ENCODE measurements around the gene ZNF407.

The ZNF407 gene

DNA sequence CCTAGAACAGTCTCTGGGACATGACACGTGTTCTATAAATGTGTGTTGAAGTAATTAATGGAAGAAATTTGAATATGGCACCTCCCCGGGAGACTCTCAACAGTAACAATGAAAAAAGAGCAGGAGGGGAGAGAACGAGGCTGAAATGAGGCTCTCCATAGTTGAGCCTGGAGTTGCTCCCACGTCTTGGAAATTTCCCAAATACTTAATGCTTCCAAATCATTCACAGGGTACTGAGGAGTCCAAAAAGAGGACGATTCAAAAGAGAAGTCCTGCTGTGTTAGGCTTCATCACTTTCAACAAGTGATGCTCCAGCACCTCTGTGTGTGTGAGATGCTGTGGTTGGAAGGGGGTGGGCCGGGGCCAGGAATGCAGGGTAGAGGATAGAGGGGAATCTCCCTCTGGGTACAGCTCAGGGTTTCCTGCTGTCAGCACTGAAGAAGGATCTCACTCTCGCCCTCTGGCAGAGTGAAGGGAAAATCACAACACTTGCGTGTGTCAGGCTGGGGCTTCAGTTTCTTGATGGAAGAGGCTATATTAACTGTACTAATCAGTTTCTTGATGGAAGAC is 18.1 kb upstream of the ZNF407 start:
- DNase-seq (ENCODE audit: low read depth) = no peak
- TF ChIP-seq, protein P1, sequence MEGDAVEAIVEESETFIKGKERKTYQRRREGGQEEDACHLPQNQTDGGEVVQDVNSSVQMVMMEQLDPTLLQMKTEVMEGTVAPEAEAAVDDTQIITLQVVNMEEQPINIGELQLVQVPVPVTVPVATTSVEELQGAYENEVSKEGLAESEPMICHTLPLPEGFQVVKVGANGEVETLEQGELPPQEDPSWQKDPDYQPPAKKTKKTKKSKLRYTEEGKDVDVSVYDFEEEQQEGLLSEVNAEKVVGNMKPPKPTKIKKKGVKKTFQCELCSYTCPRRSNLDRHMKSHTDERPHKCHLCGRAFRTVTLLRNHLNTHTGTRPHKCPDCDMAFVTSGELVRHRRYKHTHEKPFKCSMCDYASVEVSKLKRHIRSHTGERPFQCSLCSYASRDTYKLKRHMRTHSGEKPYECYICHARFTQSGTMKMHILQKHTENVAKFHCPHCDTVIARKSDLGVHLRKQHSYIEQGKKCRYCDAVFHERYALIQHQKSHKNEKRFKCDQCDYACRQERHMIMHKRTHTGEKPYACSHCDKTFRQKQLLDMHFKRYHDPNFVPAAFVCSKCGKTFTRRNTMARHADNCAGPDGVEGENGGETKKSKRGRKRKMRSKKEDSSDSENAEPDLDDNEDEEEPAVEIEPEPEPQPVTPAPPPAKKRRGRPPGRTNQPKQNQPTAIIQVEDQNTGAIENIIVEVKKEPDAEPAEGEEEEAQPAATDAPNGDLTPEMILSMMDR (IDR thresholded peaks at IDR 0.05; ENCODE audit: low read depth, low read length, missing control alignments) = no peak
- in situ Hi-C loops (cut with HindIII; ENCODE audit: low sequenced_read_pairs) = no loop called here
- no peak overlapping the region for H3K4me3 ChIP-seq (ENCODE audit: low read depth, low read length)

GRCh38 chr18:74582642-74583041 is 15.0 kb upstream of the ZNF407 start:
- no peak for DNase-seq (ENCODE audit: low read depth)
- no peak overlapping the region for H3K4me3 ChIP-seq (ENCODE audit: low read depth, low read length)
- in situ Hi-C loops (cut with HindIII; ENCODE audit: low sequenced_read_pairs) = no loop called here
- TF ChIP-seq, protein P1 (IDR thresholded peaks at IDR 0.05; ENCODE audit: low read depth, low read length, missing control alignments) = no peak

- TF ChIP-seq, protein P1 (IDR thresholded peaks at IDR 0.05; ENCODE audit: low read depth, low read length, missing control alignments) = no peak
- in situ Hi-C loops (cut with HindIII; ENCODE audit: low sequenced_read_pairs) = no loop called here
- no peak for DNase-seq (ENCODE audit: low read depth)
- H3K4me3 ChIP-seq (ENCODE audit: low read depth, low read length) = no peak overlapping the region
Observed at GRCh38 chr18:74587441-74587840, 10.2 kb upstream of the ZNF407 start.

DNA sequence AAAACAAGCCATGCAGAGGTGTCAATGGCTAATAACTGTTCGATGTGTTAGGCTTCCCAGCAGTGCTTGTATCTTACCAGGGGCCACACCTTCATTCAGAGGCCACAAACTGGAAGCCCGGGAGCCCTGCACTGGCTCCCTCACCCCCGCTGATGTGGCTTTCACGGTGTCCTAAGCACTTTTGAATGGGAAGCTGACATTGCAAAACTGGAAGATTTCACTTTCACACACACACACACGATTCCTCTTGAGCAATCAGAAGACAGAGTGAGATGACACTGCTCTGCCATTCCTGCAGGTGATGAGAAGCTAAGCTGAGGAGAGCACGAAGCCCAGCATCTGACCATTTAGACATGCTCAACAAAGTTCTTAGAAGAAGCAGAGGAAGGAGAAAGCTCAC is 8.6 kb upstream of the ZNF407 start:
- in situ Hi-C loops (cut with HindIII; ENCODE audit: low sequenced_read_pairs) = no loop called here
- TF ChIP-seq, protein P1 (IDR thresholded peaks at IDR 0.05; ENCODE audit: low read depth, low read length, missing control alignments) = no peak
- H3K4me3 ChIP-seq (ENCODE audit: low read depth, low read length) = no peak overlapping the region
- DNase-seq (ENCODE audit: low read depth) = no peak

DNA sequence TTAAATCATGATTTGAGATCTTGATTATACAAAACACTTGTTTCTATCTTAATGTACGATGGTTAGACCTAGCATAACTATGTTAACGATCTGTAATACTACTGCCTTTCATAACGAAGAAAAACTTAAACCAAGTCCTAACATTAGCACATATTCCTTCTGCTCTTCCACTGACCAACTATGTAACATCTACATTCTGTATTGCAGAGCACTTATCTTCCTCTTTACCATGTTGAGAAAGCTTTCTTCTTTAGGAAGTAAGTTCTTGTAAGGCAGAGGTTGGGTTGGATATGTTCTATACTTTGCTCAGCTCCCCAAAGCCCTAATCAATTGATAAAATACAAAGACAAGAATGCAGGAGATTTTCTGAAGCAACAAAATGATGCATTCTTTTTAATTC is 7.9 kb upstream of the ZNF407 start:
- H3K4me3 ChIP-seq (ENCODE audit: low read depth, low read length) = no peak overlapping the region
- no peak for DNase-seq (ENCODE audit: low read depth)
- TF ChIP-seq, protein P1 (IDR thresholded peaks at IDR 0.05; ENCODE audit: low read depth, low read length, missing control alignments) = no peak
- in situ Hi-C loops (cut with HindIII; ENCODE audit: low sequenced_read_pairs) = no loop called here

DNA sequence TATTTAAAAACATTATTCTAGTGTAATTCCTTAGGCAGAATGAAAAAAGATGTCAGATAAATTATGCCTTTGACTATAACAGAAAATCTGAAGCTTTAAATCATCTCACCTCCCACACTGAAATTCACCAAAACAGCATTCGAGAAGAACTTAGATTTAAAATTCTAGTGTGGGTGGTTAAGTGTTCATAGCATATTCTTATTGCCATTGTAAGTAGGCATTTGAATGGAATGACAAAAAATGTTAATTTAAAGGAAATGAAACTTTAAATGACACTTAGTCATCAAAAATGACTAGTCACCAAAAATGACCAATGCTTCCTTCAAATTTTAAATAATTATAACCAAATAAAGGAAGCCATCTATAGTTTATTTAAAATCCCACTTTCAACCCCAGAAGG is 7.0 kb upstream of the ZNF407 start:
- TF ChIP-seq, protein P1 (IDR thresholded peaks at IDR 0.05; ENCODE audit: low read depth, low read length, missing control alignments) = no peak
- H3K4me3 ChIP-seq (ENCODE audit: low read depth, low read length) = no peak overlapping the region
- in situ Hi-C loops (cut with HindIII; ENCODE audit: low sequenced_read_pairs) = no loop called here
- DNase-seq (ENCODE audit: low read depth) = no peak
